HEK293T (cell line): Measurements from ENCODE around the gene CLCN3.

Experiments used
- BHLHE40 ChIP-seq: fragments of 450-650 bp; IDR thresholded peaks from 2 replicates; pipeline ENCODE4 v1.6.1; 2016; ENCODE audit warnings: mild to moderate bottlenecking, moderate library complexity, borderline replicate concordance
- ELF4 ChIP-seq: fragments of 450-650 bp; IDR thresholded peaks from 2 replicates; pipeline ENCODE4 v1.6.1; 2017; ENCODE audit warnings: antibody characterized with exemption
- FOXA1 ChIP-seq: fragments of 450-650 bp; IDR thresholded peaks from 2 replicates; pipeline ENCODE4 v1.6.1; 2016; ENCODE audit warnings: mild to moderate bottlenecking
- FOXK2 ChIP-seq: fragments of 450-650 bp; IDR thresholded peaks from 2 replicates; pipeline ENCODE4 v1.6.1; 2016; ENCODE audit warnings: mild to moderate bottlenecking
- FOXM1 ChIP-seq: fragments of 450-650 bp; IDR thresholded peaks from 2 replicates; pipeline ENCODE4 v1.6.1; 2017; ENCODE audit warnings: mild to moderate bottlenecking, borderline replicate concordance
- HDGF ChIP-seq: fragments of 450-650 bp; IDR thresholded peaks from 2 replicates; pipeline ENCODE4 v1.6.1; 2017; ENCODE audit warnings: antibody characterized with exemption, borderline replicate concordance
- L3MBTL2 ChIP-seq: fragments of 450-650 bp; conservative IDR thresholded peaks from 2 replicates; pipeline ENCODE4 v1.6.1; 2016; ENCODE audit warnings: mild to moderate bottlenecking
- LEF1 ChIP-seq: fragments of 450-650 bp; IDR thresholded peaks from 2 replicates; pipeline ENCODE4 v1.6.1; 2017; ENCODE audit warnings: mild to moderate bottlenecking, borderline replicate concordance
- NFRKB ChIP-seq: fragments of 450-650 bp; IDR thresholded peaks from 2 replicates; pipeline ENCODE4 v1.6.1; 2016; ENCODE audit warnings: mild to moderate bottlenecking, moderate library complexity
- SP1 ChIP-seq: fragments of 450-650 bp; IDR thresholded peaks from 2 replicates; pipeline ENCODE4 v1.6.1; 2017
- SUZ12 ChIP-seq: fragments of 450-650 bp; IDR thresholded peaks from 2 replicates; pipeline ENCODE4 v1.6.1; 2016; ENCODE audit warnings: mild to moderate bottlenecking
- TARDBP ChIP-seq: fragments of 450-650 bp; IDR thresholded peaks from 2 replicates; pipeline ENCODE4 v1.6.1; 2016
- ZNF384 ChIP-seq: fragments of 450-650 bp; IDR thresholded peaks from 2 replicates; pipeline ENCODE4 v1.6.1; 2016
- TF ChIP-seq, protein P1 (sequence below): fragments of 450-650 bp; IDR thresholded peaks from 2 replicates; pipeline ENCODE4 v1.6.1; 2016

DNA sequence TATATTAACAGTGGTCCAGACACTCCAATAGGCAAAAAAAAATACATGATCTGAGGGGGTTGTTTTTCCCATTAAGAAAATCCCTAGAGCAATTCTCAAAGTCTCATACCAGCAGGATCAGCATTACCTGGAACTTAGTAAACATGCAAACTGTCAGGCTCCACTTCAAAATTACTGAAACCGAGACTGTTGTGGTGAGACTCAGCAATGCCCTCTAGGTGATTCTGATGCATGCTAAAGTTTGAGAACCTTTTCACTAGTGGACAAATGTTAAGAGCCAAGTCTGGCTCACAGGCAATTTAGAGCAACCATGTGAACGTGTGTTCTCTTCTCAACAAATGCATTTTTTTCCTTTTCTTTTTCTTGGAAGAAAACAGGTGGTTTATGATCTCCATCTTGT lies 38.2 kb upstream of the CLCN3 start:
- TF ChIP-seq FOXM1 (no peak), BHLHE40 (no peak), SP1 (no peak), SUZ12 (no peak), LEF1 (no peak), TARDBP (no peak), ZNF384 (no peak), FOXA1 (no peak), HDGF (no peak), ELF4 (no peak), L3MBTL2 (no peak), NFRKB (no peak), FOXK2 (no peak)
- TF ChIP-seq, protein P1, sequence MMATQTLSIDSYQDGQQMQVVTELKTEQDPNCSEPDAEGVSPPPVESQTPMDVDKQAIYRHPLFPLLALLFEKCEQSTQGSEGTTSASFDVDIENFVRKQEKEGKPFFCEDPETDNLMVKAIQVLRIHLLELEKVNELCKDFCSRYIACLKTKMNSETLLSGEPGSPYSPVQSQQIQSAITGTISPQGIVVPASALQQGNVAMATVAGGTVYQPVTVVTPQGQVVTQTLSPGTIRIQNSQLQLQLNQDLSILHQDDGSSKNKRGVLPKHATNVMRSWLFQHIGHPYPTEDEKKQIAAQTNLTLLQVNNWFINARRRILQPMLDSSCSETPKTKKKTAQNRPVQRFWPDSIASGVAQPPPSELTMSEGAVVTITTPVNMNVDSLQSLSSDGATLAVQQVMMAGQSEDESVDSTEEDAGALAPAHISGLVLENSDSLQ, result no peak
